ENCODE results near the gene SURF1.
"Not testable (repeated sequence)": the region's sequence is repeated elsewhere in the genome, so short reads cannot be mapped to it uniquely, and the experiment has no call there.

- not testable (repeated sequence) for TF ChIP-seq CTCF, POLR2A (IDR thresholded peaks at IDR 0.05)
Measured at GRCh38 chr9:133392308-133392707, 36.0 kb upstream of the SURF1 start.
